Measurements from ENCODE around the gene PSME2. TPM values are rescaled to one million over a fixed set of nuclear protein-coding genes. Genes with fewer than 3 reads are reported as not detected.
A peak's percentile ranks its signal among the peaks of the same experiment; 100 is the strongest.

PSME2 gene
- total and polyA plus RNA-seq, 7 experiments from 2014 or later, result 120 to 777 (median 146) TPM

DNA sequence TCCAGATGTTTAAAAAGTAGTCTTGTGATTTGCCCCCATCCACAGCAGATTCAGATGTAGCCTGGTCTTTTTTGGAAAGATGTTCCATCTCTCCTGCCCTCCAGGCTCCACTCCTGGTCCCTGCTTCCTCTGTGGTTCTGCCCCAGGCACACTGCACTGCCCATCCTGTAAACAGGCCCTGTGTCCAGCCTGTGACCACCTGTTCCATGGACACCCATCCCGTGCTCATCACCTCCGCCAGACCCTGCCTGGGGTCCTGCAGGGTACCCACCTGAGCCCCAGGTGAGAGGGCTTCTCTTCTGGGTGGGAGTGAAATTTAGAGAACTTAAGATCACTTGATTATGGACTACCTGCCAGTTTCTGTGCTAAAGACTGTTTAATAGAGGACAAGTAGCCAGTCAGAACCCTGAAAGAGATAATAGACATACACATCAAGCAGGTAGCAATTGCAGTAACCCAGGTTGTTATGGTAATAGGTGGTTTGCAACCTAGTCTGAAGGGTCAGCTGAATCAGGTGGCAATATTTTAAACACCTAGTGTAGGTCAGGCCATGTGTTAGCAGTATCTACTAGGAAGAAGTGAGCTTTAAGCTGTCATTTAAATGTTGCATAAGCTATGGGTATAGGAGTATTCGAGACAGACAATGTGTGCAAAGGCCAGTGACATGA, 3.0 kb upstream of the PSME2 start:
- Histone ChIP-seq H3K27ac (ENCODE audit: low read depth, low read length) (no peak overlapping the region), H3K4me3 (ENCODE audit: low read length) (no peak overlapping the region), H3K9me3 (ENCODE audit: control insufficient read depth in 2 of 3, low read length in 3 of 3) (no peaks in the 10 kb centered on the region), H3K27me3 (ENCODE audit: control insufficient read depth in 2 of 2, insufficient read depth in 2 of 2, low read length in 2 of 2) (no peaks in the 10 kb centered on the region), H3K36me3 (ENCODE audit: control insufficient read depth in 2 of 3, insufficient read depth in 3 of 3, low read length in 3 of 3) (peaks cover 9 to 47% (median 17%) of the 10 kb centered on the region in 3 experiments), H3K4me1 (ENCODE audit: control insufficient read depth in 2 of 2, insufficient read depth in 2 of 2, low read length in 2 of 2) (peaks cover 34 to 39% of the 10 kb centered on the region in 2 donors)
- ATAC-seq (no peak), DNase-seq (no peak)
- H3K4me3 Mint-ChIP-seq, result peak overlapping the region; percentile 47 to 100 (median 95)
- no peaks in the 10 kb centered on the region for H3K9me3 Mint-ChIP-seq
- no peaks in the 10 kb centered on the region for H3K27me3 Mint-ChIP-seq
- POLR2A ChIA-PET, result interaction anchor here (1.0 to 11.1 kb wide), 8 partner anchors 12 to 93 kb away, joined by 3 to 139 read pairs (median 5); partner anchors contain the start of genes DCAF11, EMC9, IPO4 and IRF9
- intact Hi-C loops (cut with micrococcal nuclease), result loop anchor here (10.0 kb wide), 2 partner anchors 845 to 1055 kb away; partner anchors contain the start of genes BCL2L2 (in 2 of the 2), PPP1R3E (in 2 of the 2), ACIN1 (in 1 of the 2) and C14orf119 (in 1 of the 2)
- H3K4me1 Mint-ChIP-seq, result peaks cover 34 to 58% (median 45%) of the 10 kb centered on the region in 7 donors
- CTCF ChIA-PET, result interaction anchor here (0.7 to 4.8 kb wide), 2 partner anchors 11 to 35 kb away, joined by 3 to 36 read pairs; partner anchors contain the start of genes DCAF11 and IRF9
- peak overlapping the region in 3 of 9 donors; percentile 18 to 55 (median 48) for H3K27ac Mint-ChIP-seq
- H3K36me3 Mint-ChIP-seq, result peaks cover 0 to 48% (median 13%) of the 10 kb centered on the region in 5 donors

DNA sequence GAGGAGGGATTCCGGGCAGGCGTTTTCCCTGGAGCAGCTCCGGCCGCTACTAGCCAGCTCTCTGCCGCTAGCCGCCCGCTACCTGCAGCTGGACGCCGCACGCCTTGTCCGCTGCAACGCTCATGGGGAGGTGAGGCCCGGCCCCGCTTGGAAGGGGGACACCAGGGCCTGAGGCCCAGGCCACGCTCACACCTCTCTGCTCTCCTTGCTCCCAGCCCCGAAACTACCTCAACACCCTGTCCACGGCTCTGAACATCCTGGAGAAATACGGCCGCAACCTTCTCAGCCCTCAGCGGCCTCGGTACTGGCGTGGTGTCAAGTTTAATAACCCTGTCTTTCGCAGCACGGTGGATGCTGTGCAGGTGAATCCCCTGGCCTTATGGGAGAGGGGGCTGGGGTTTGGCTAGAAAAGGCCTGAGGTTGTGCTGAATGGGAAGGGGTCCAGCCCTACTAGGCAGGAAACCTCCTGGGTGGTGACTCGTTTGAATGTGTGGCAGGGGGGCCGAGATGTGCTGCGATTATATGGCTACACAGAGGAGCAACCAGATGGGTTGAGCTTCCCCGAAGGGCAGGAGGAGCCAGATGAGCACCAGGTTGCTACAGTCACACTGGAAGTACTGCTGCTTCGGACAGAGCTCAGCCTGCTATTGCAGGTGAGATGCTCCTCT, 1.5 kb upstream of the PSME2 start:
- peak overlapping the region; percentile 88 for H3K27ac ChIP-seq (ENCODE audit: low read depth, low read length)
- H3K36me3 ChIP-seq (ENCODE audit: control insufficient read depth in 2 of 3, insufficient read depth in 3 of 3, low read length in 3 of 3), result peaks cover 9 to 55% (median 17%) of the 10 kb centered on the region in 3 experiments
- H3K4me1 ChIP-seq (ENCODE audit: control insufficient read depth in 2 of 2, insufficient read depth in 2 of 2, low read length in 2 of 2), result peaks cover 34 to 45% of the 10 kb centered on the region in 2 donors
- peaks cover 4 to 59% (median 12%) of the 10 kb centered on the region in 5 donors for H3K36me3 Mint-ChIP-seq
- H3K4me3 Mint-ChIP-seq, result peak overlapping the region; percentile 87 to 100 (median 95)
- POLR2A ChIA-PET, result interaction anchor here (0.6 to 11.1 kb wide), 14 partner anchors 7 to 166 kb away, joined by 3 to 139 read pairs (median 7); partner anchors contain the start of genes CHMP4A, DCAF11, EMC9 and IPO4
- H3K9me3 Mint-ChIP-seq, result no peaks in the 10 kb centered on the region
- no peaks in the 10 kb centered on the region for H3K9me3 ChIP-seq (ENCODE audit: control insufficient read depth in 2 of 3, low read length in 3 of 3)
- H3K4me3 ChIP-seq (ENCODE audit: low read length), result peak overlapping the region; percentile 98
- intact Hi-C loops (cut with micrococcal nuclease), result loop anchor here (1.0 to 10.0 kb wide), 14 partner anchors 12 to 1053 kb away; partner anchors contain the start of genes BCL2L2 (in 2 of the 2), DCAF11 (in 2 of the 2), GMPR2 (in 2 of the 2) and IRF9 (in 2 of the 2)
- H3K27me3 Mint-ChIP-seq, result no peaks in the 10 kb centered on the region
- no peak for DNase-seq
- CTCF ChIA-PET, result interaction anchor here (0.6 to 4.8 kb wide), 4 partner anchors 13 to 150 kb away, joined by 3 to 36 read pairs (median 8); partner anchors contain the start of gene IRF9
- no peaks in the 10 kb centered on the region for H3K27me3 ChIP-seq (ENCODE audit: control insufficient read depth in 2 of 2, insufficient read depth in 2 of 2, low read length in 2 of 2)
- peaks cover 38 to 68% (median 58%) of the 10 kb centered on the region in 7 donors for H3K4me1 Mint-ChIP-seq
- no peak for ATAC-seq
- H3K27ac Mint-ChIP-seq, result peak overlapping the region; percentile 32 to 97 (median 86)

- Histone ChIP-seq H3K27ac (ENCODE audit: low read depth, low read length) (peak within 1 kb of the TSS; percentile 88), H3K4me3 (ENCODE audit: low read length) (peak within 1 kb of the TSS; percentile 98), H3K4me1 (ENCODE audit: control insufficient read depth in 2 of 2, insufficient read depth in 2 of 2, low read length in 2 of 2) (peaks cover 35 to 47% of the 10 kb centered on the region in 2 donors), H3K27me3 (ENCODE audit: control insufficient read depth in 2 of 2, insufficient read depth in 2 of 2, low read length in 2 of 2) (no peaks in the 10 kb centered on the region), H3K9me3 (ENCODE audit: control insufficient read depth in 2 of 3, low read length in 3 of 3) (no peaks in the 10 kb centered on the region), H3K36me3 (ENCODE audit: control insufficient read depth in 2 of 3, insufficient read depth in 3 of 3, low read length in 3 of 3) (peaks cover 9 to 51% (median 17%) of the 10 kb centered on the region in 3 experiments)
- peak within 1 kb of the TSS; percentile 91 to 100 (median 98) for H3K4me3 Mint-ChIP-seq
- no peaks in the 10 kb centered on the region for H3K27me3 Mint-ChIP-seq
- intact Hi-C loops (cut with micrococcal nuclease), result loop anchor here (1.0 to 10.0 kb wide), 15 partner anchors 11 to 1052 kb away; partner anchors contain the start of genes BCL2L2 (in 2 of the 2), DCAF11 (in 2 of the 2), GMPR2 (in 2 of the 2) and IPO4 (in 2 of the 2)
- peak; percentile 95 for ATAC-seq
- H3K36me3 Mint-ChIP-seq, result peaks cover 4 to 60% (median 12%) of the 10 kb centered on the region in 5 donors
- H3K27ac Mint-ChIP-seq, result peak within 1 kb of the TSS; percentile 94 to 98 (median 96)
- peak; percentile 88 to 98 (median 96) for DNase-seq
- H3K9me3 Mint-ChIP-seq, result no peaks in the 10 kb centered on the region
- ChIA-PET CTCF (interaction anchor here (0.7 to 4.8 kb wide), 5 partner anchors 14 to 57 kb away, joined by 3 to 36 read pairs (median 8); partner anchors contain the start of genes DCAF11, IRF9 and NRL), POLR2A (interaction anchor here (0.5 to 11.1 kb wide), 22 partner anchors 8 to 592 kb away, joined by 3 to 139 read pairs (median 4); partner anchors contain the start of genes CHMP4A, DCAF11, EMC9 and IRF9)
- H3K4me1 Mint-ChIP-seq, result peaks cover 39 to 73% (median 61%) of the 10 kb centered on the region in 7 donors
Observed at GRCh38 chr14:24146978-24147760, 759 bp upstream of the PSME2 start, which contains the start of gene RNF31. Gene RNF31, plus strand, starts transcription at chr14:24147498. Its CDS starts 201 bp downstream, at chr14:24147699.

DNA sequence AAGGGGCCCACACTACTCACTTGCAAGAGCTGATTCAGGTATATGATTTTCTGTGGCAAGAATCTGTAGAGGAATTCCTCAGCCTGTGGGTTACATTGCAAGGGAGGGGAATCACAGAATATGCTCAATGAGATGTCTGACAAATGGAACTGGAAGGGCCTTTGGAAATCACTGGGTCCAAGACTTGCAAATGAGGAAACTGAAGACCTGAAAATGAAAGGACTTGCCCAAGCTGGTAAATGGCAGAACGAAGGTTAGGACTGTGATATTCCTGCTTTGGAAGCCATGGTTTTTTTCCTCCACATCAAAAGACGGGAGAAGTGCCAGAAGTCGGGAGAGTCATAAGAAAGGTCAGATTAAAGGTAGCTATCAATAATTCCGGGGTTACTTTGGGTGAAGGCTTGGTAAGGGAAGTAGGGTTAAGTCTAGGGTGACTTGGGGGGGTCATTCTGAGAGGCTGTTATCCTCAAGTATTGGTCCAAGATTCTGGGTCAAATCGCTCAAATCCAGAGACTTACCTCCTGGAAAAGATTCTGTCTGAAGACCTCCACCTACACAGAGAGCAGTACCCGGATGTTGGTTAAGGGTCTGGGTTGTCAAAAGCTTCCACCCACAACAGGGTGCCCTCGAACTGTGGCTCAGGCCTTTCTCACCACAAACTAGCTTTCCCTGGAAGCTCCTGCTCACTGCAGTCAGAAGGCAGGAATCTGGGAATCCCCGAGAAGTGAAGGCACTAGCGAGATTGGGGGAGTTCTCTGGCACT, 539 bp downstream of the PSME2 start:
- ChIA-PET POLR2A (interaction anchor here (0.8 to 11.1 kb wide), 15 partner anchors 9 to 590 kb away, joined by 3 to 139 read pairs (median 8); partner anchors contain the start of genes CHMP4A, DCAF11, EMC9 and IRF9), CTCF (interaction anchor here (1.1 to 4.8 kb wide), 3 partner anchors 10 to 32 kb away, joined by 5 to 36 read pairs (median 8); partner anchors contain the start of genes DCAF11, IRF9 and NRL)
- Histone ChIP-seq H3K27me3 (ENCODE audit: control insufficient read depth in 2 of 2, insufficient read depth in 2 of 2, low read length in 2 of 2) (no peaks in the 10 kb centered on the region), H3K27ac (ENCODE audit: low read depth, low read length) (peak overlapping the region; percentile 88), H3K4me1 (ENCODE audit: control insufficient read depth in 2 of 2, insufficient read depth in 2 of 2, low read length in 2 of 2) (peaks cover 40 to 50% of the 10 kb centered on the region in 2 donors), H3K36me3 (ENCODE audit: control insufficient read depth in 2 of 3, insufficient read depth in 3 of 3, low read length in 3 of 3) (peaks cover 7 to 43% (median 8%) of the 10 kb centered on the region in 3 experiments), H3K9me3 (ENCODE audit: control insufficient read depth in 2 of 3, low read length in 3 of 3) (no peaks in the 10 kb centered on the region), H3K4me3 (ENCODE audit: low read length) (peak overlapping the region; percentile 98)
- Mint-ChIP-seq H3K4me3 (peak overlapping the region; percentile 91 to 100 (median 98)), H3K36me3 (peaks cover 4 to 58% (median 9%) of the 10 kb centered on the region in 5 donors), H3K4me1 (peaks cover 41 to 73% (median 69%) of the 10 kb centered on the region in 7 donors), H3K9me3 (no peaks in the 10 kb centered on the region), H3K27ac (peak overlapping the region; percentile 94 to 98 (median 96)), H3K27me3 (no peaks in the 10 kb centered on the region)
- ATAC-seq (no peak), DNase-seq (peak in 1 of 9 donors; percentile 17)
- intact Hi-C loops (cut with micrococcal nuclease), result loop anchor here (1.0 to 10.0 kb wide), 6 partner anchors 42 to 1051 kb away; partner anchors contain the start of genes BCL2L2 (in 2 of the 2), PPP1R3E (in 2 of the 2), ACIN1 (in 1 of the 2) and C14orf119 (in 1 of the 2)

GRCh38 chr14:24145219-24145618, 1.2 kb downstream of the PSME2 start:
- Mint-ChIP-seq H3K27ac (peak overlapping the region in 6 of 9 donors; percentile 94 to 98 (median 97)), H3K4me1 (peaks cover 40 to 76% (median 68%) of the 10 kb centered on the region in 7 donors), H3K36me3 (peaks cover 4 to 57% (median 5%) of the 10 kb centered on the region in 5 donors), H3K9me3 (no peaks in the 10 kb centered on the region), H3K27me3 (no peaks in the 10 kb centered on the region), H3K4me3 (peak overlapping the region; percentile 91 to 100 (median 98))
- peaks cover 40 to 50% of the 10 kb centered on the region in 2 donors for H3K4me1 ChIP-seq (ENCODE audit: control insufficient read depth in 2 of 2, insufficient read depth in 2 of 2, low read length in 2 of 2)
- H3K27me3 ChIP-seq (ENCODE audit: control insufficient read depth in 2 of 2, insufficient read depth in 2 of 2, low read length in 2 of 2), result no peaks in the 10 kb centered on the region
- H3K36me3 ChIP-seq (ENCODE audit: control insufficient read depth in 2 of 3, insufficient read depth in 3 of 3, low read length in 3 of 3), result peaks cover under 1 to 37% (median 6%) of the 10 kb centered on the region in 3 experiments
- CTCF ChIA-PET, result interaction anchor here (1.1 to 4.8 kb wide), 3 partner anchors 10 to 31 kb away, joined by 5 to 36 read pairs (median 8); partner anchors contain the start of genes DCAF11, IRF9 and NRL
- no peak for DNase-seq
- POLR2A ChIA-PET, result interaction anchor here (0.7 to 11.1 kb wide), 8 partner anchors 9 to 97 kb away, joined by 4 to 139 read pairs (median 22); partner anchors contain the start of genes DCAF11, EMC9, IRF9 and NRL
- intact Hi-C loops (cut with micrococcal nuclease), result loop anchor here (10.0 kb wide), 2 partner anchors 840 to 1050 kb away; partner anchors contain the start of genes BCL2L2 (in 2 of the 2), PPP1R3E (in 2 of the 2), ACIN1 (in 1 of the 2) and C14orf119 (in 1 of the 2)
- H3K27ac ChIP-seq (ENCODE audit: low read depth, low read length), result peak overlapping the region; percentile 88
- H3K4me3 ChIP-seq (ENCODE audit: low read length), result peak overlapping the region; percentile 98
- H3K9me3 ChIP-seq (ENCODE audit: control insufficient read depth in 2 of 3, low read length in 3 of 3), result no peaks in the 10 kb centered on the region
- no peak for ATAC-seq
